NCI-H1694 treated with DMSO at 0.1 percent for 48 hours (cell line): Measurements from ENCODE around the gene ZNF573.
"Not testable (repeated sequence)": the region's sequence is repeated elsewhere in the genome, so short reads cannot be mapped to it uniquely, and the experiment has no call there.

Experiments used
- DNase-seq: peaks from one replicate; lab custom pipeline; 2025; lab: John Stamatoyannopoulos, UW

ZNF573 gene

DNA sequence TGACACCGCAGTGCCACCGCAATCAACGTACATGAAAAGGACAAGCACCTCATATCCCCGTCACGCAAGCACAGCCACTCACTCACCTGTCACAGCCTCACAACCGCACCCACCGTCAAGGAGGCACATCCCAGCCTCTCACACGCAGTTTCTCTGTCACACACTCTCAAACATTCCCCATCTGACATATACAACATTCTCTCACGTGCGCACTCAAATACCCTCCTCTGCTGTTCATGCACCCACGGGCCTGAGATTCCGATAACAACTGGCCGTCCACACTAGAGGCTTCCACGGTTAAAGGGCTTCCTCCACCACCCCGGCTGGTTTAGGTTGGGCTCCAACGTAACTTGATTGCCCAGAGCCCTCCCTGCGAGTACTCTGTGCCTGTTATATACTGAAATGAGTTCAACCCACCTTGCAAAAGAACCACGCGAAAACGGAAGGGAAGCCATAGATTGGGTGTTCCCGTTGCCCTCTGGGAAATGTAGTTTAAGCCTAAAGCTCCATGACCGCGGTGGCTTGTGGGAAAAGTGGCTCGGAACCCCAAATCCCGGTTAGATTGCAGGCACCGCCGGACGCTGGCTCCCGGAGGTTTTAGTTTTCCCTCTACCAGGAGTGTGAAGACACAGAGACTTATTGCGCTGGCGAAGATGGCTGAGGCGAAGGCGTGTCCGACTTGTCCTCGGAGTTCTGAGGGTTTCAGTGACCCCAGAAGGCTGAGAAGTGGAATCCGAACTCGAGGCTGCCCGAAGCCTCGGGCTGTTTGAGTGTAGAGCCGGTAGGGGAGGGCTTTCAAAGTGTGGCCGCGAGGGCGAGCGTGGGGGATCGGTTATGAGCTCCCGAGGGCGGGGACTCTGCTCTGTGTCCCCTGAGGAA lies at the start of gene ZNF573:
Gene ZNF573, minus strand, starts transcription at position 460 of the 879 bp plus-strand sequence. CDS start 5,857 bp downstream, outside the sequence.
- peak; percentile 18 for DNase-seq

- no peak for DNase-seq
These were observed 38.0 kb upstream of the ZNF573 start for GRCh38 chr19:37817180-37817981.

- DNase-seq: not testable (repeated sequence)
These were observed 36.2 kb upstream of the ZNF573 start for GRCh38 chr19:37815611-37816010.

GRCh38 chr19:37813340-37813739 lies 34.0 kb upstream of the ZNF573 start:
- no peak for DNase-seq

DNA sequence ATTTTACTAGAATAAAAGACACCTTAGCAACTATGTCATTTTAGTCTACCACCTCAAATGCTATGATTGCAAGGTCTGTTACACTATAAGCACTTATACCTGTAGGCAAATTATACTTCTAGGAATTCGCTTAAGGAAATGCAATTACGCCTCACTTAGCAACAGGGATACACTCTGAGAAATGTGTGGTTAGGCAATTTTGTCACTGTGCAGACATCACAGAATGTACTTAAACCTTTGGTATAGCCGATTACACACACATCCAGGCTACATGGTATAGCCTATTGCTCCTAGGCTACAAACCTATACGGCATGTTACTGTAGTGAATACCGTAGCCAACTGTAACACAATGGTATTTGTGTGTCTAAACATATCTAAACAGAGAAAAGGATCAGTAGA lies 30.0 kb upstream of the ZNF573 start:
- no peak for DNase-seq

DNA sequence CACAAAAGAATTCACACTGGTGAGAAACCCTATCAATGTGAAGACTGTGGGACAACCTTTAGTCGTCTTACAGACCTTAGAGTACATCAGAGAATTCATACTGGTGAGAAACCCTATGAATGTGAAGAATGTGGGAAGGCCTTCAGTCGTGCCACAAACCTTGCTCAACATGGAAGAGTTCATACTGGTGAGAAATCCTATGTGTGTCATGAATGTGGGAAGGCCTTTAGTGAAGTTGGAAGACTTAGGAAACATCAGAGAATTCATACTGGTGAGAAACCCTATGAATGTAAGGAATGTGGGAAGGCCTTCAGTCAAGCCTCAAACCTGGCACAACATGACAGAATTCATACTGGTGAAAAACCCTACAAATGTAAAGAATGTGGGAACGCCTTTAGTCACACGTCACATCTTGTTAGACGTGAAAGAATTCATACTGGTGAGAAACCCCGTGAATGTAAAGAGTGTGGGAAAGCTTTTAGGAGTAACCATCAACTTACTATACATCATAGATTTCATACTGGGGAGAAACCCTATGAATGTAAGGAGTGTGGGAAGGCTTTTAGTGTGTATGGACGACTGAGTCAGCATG lies 24.0 kb upstream of the ZNF573 start:
- no peak for DNase-seq

- peak; percentile 0 for DNase-seq
These were observed 11.0 kb upstream of the ZNF573 start for GRCh38 chr19:37790244-37790925.

GRCh38 chr19:37778613-37779126 lies 716 bp downstream of the ZNF573 start:
- DNase-seq: no peak

- no peak for DNase-seq
These were observed 8.4 kb downstream of the ZNF573 start for GRCh38 chr19:37770985-37771384.

- DNase-seq: no peak
These were observed 15.9 kb downstream of the ZNF573 start for GRCh38 chr19:37763488-37763887.

DNA sequence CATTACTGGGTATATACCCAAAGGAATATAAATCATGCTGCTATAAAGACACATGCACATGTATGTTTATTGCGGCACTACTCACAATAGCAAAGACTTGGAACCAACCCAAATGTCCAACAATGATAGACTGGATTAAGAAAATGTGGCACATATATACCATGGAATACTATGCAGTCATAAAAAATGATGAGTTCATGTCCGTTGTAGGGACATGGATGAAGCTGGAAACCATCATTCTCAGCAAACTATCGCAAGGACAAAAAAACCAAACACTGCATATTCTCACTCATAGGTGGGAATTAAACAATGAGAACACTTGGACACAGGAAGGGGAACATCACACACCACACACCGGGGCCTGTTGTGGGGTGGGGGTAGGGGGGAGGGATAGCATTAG lies 21.7 kb downstream of the ZNF573 start:
- not testable (repeated sequence) for DNase-seq

- DNase-seq: no peak
These were observed 41.0 kb downstream of the ZNF573 start for GRCh38 chr19:37738371-37738770.

GRCh38 chr19:37725181-37725580 lies 54.2 kb downstream of the ZNF573 start:
- DNase-seq: no peak

DNA sequence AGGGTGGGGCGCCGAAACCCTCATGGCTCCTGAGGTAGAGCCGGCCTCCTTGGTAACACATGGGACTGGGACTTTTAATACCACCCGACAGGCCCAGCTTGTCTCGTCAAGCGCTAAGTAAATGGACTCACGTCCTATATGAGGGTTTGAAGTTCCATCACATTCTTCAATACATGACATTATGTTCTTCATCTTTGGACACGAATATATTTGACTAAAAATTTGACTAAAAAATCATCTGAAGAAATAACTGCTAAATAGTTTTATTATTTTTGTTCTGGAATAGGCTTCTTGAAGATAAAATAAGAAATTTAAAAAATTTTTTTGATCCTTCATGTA lies 59.5 kb downstream of the ZNF573 start:
- DNase-seq: no peak

DNA sequence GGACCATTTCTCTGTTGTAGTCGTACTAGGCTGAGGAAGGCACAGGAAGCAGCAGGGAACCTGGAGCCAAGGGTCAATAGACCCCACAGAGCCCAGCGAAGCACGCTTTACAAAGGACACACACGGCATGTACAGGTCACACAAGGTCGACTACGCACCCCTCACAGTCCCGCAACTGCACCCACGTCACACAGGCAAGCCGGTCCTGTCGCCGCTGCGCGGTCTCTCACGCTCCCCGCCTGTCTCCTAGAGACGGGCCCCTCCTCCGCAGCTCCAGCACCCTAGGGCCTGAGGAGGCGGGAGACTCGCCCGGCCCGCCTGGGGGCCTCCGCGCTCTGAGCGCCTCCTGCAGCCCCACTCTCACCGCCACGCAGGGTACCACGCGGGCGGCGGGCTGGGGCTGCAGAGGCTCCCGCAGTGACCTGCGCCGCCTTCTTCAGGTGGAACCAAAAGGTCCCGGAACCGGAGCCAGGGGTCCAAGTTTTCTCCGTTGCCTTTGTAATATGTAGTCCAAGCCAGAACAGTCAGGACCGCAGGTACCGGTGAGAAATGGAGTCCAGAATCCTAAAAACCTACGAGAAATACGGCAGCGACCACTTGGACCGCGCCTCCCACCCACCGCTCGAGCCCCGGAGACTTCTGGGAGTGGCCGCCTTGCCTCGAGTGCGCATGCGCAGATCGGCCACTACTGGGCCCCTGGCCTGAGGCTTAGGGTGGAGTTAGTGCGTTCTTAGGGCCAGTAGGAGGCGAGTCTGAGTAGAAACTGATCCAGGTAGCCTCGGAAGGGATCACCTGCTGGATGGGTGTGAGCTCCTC lies 60.1 kb downstream of the ZNF573 start, which contains the start of gene ZNF607:
Gene ZNF607, minus strand, starts transcription at position 651 of the 816 bp plus-strand sequence. CDS start 8,143 bp downstream, outside the sequence.
- peak; percentile 42 for DNase-seq

GRCh38 chr19:37718304-37718703 lies 61.1 kb downstream of the ZNF573 start:
- no peak for DNase-seq

- DNase-seq: no peak
These were observed 63.2 kb downstream of the ZNF573 start for GRCh38 chr19:37716140-37716539.

- no peak for DNase-seq
These were observed 73.3 kb downstream of the ZNF573 start for GRCh38 chr19:37706052-37706605.

DNA sequence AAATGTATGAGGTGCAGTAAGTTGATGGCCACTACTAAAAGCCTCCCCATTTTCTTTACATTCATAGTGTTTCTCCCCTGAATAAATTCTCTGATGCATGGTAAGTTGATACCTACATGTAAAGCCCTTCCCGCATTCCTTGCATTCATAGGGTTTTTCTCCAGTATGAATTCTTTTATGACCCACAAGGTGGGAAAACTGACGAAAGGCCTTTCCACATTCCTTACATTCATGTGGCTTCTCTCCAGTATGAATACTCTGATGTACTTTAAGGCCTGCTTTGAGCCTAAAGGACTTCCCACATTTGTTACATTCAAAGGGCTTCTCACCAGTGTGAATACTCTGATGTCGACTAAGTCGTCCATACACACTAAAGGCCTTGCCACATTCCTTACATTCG lies 80.3 kb downstream of the ZNF573 start:
- DNase-seq: no peak

GRCh38 chr19:37698216-37698615 lies 81.2 kb downstream of the ZNF573 start:
- DNase-seq: no peak
